ENCODE results near the gene XRCC1.

XRCC1 gene

DNA sequence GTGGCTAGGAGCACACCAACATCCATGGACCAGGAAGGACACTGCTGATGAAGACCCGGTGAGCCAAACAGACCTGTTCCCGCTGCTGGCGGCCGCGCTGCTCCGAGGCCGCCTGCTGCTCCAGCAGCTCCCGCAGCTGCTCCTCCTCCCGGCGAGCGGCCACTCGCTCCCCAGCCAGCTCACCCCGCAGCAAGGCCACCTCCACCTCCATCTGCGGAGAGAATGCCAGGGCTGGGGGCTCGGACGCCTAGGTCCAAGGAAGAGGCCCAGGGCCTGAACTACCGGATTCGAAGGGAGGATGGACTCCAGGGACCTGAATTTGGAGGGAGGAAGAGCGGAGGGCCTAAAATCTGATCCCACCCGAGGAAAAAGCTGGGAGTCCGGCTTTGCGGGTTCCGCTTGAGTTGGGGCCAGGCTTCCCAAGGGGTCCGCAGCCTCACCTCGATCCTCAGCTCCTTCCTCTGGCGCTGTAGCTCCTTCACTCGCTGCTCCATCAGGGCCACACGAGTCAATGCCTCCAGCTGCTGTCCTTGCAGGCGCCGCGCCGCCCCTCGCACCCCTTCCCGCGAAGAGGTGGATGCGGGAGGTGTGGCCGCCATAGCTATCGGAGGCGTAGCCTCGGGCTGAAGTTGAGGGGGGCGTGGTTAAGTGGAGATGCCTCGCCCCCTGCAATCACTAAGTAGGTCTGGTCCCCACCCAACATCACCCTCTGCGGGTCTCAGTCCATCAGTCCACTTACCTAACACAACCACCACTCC lies 73.5 kb downstream of the XRCC1 start:
- no peak overlapping the region for H2BK5ac ChIP-seq (ENCODE audit: low read depth, low read length, poor library complexity, severe bottlenecking)
- no peak overlapping the region for H3K9ac ChIP-seq (ENCODE audit: low read length)
- no peak overlapping the region for H2BK12ac ChIP-seq (ENCODE audit: low read length in 2 of 2)
- H2BK15ac ChIP-seq (ENCODE audit: low read depth, poor library complexity, severe bottlenecking) = no peak overlapping the region
- peaks cover 8% of the 10 kb centered on the region for H3K79me1 ChIP-seq (replicated peaks; ENCODE audit: low read length, poor library complexity, severe bottlenecking)
- H3K4ac ChIP-seq (ENCODE audit: low read depth in 1 of 2, low read length in 2 of 2) = peak overlapping the region in 1 of 2 experiments; percentile 17
- no peak overlapping the region for H3K14ac ChIP-seq (ENCODE audit: low read length in 2 of 2)
- H3K36me3 ChIP-seq (ENCODE audit: control insufficient read depth in 1 of 2, insufficient read depth in 2 of 2, low read depth in 1 of 2, low read length in 2 of 2) = peaks cover 15 to 24% of the 10 kb centered on the region in 2 experiments
- peak overlapping the region in 1 of 2 experiments; percentile 24 for H3K18ac ChIP-seq (ENCODE audit: low read depth in 1 of 2, low read length in 2 of 2)
- no peak for DNase-seq
- peaks cover 12% of the 10 kb centered on the region for H3K4me1 ChIP-seq (ENCODE audit: control insufficient read depth, insufficient read depth, low read depth, low read length)
- peak overlapping the region; percentile 25 for H4K91ac ChIP-seq (ENCODE audit: low read length)
- peak overlapping the region in 1 of 2 experiments; percentile 96 for H3K4me3 ChIP-seq (ENCODE audit: insufficient read depth in 1 of 2, low read depth in 1 of 2, low read length in 2 of 2)
- no peak overlapping the region for H3K27ac ChIP-seq (ENCODE audit: low read length, poor library complexity, severe bottlenecking)
- 56% methylated on average over 35 of the region's 43 CpGs for WGBS
- H2AFZ ChIP-seq (ENCODE audit: low read depth, low read length) = no peak overlapping the region
- H3K4me2 ChIP-seq (ENCODE audit: low read length, poor library complexity, severe bottlenecking) = no peak overlapping the region
- no peak overlapping the region for H2BK120ac ChIP-seq (ENCODE audit: low read depth, low read length)
- peak overlapping the region in 1 of 2 experiments; percentile 46 for H3K23ac ChIP-seq (ENCODE audit: low read length in 2 of 2)
- peak overlapping the region; percentile 88 for H4K8ac ChIP-seq (ENCODE audit: low read length)
- H3K9me3 ChIP-seq (ENCODE audit: control insufficient read depth, low read length) = no peaks in the 10 kb centered on the region
- no peaks in the 10 kb centered on the region for H3K27me3 ChIP-seq (ENCODE audit: control insufficient read depth in 1 of 2, insufficient read depth in 1 of 2, low read length in 2 of 2)
- H2AK5ac ChIP-seq (ENCODE audit: low read length, severe bottlenecking) = no peak overlapping the region

DNA sequence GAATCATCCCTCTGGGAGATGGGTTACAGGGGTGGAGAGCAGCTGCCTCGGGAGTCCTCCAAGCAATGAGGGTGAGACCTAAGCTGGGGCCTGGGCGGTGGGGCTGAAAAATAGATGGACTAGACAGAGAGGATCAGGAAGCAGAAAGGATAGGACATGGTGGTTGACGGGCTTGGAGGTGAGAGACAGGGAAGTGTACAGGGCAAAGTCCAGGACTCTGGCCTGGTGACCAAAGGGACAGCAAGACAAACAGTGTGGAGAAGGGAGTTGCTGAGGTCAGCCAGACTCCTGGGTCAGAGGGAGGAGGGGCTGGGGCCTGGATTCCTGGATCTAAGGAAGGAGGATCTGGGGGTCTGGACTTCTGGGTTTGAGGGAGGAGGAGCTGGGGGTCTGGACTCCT lies 76.3 kb downstream of the XRCC1 start:
- Histone ChIP-seq H3K4me2 (ENCODE audit: low read length, poor library complexity, severe bottlenecking) (no peak overlapping the region), H2AK5ac (ENCODE audit: low read length, severe bottlenecking) (no peak overlapping the region), H3K4ac (ENCODE audit: low read depth in 1 of 2, low read length in 2 of 2) (no peak overlapping the region), H3K14ac (ENCODE audit: low read length in 2 of 2) (no peak overlapping the region), H4K91ac (ENCODE audit: low read length) (no peak overlapping the region), H3K4me3 (ENCODE audit: insufficient read depth in 1 of 2, low read depth in 1 of 2, low read length in 2 of 2) (no peak overlapping the region), H3K18ac (ENCODE audit: low read depth in 1 of 2, low read length in 2 of 2) (no peak overlapping the region), H3K27me3 (ENCODE audit: control insufficient read depth in 1 of 2, insufficient read depth in 1 of 2, low read length in 2 of 2) (no peaks in the 10 kb centered on the region), H3K27ac (ENCODE audit: low read length, poor library complexity, severe bottlenecking) (no peak overlapping the region), H3K36me3 (ENCODE audit: control insufficient read depth in 1 of 2, insufficient read depth in 2 of 2, low read depth in 1 of 2, low read length in 2 of 2) (peaks cover 36 to 42% of the 10 kb centered on the region in 2 experiments), H3K4me1 (ENCODE audit: control insufficient read depth, insufficient read depth, low read depth, low read length) (peaks cover 5% of the 10 kb centered on the region), H3K23ac (ENCODE audit: low read length in 2 of 2) (no peak overlapping the region), H3K9ac (ENCODE audit: low read length) (no peak overlapping the region), H4K8ac (ENCODE audit: low read length) (no peak overlapping the region), H2BK15ac (ENCODE audit: low read depth, poor library complexity, severe bottlenecking) (no peak overlapping the region), H2BK5ac (ENCODE audit: low read depth, low read length, poor library complexity, severe bottlenecking) (no peak overlapping the region), H2BK120ac (ENCODE audit: low read depth, low read length) (no peak overlapping the region), H2AFZ (ENCODE audit: low read depth, low read length) (no peak overlapping the region), H3K9me3 (ENCODE audit: control insufficient read depth, low read length) (no peaks in the 10 kb centered on the region), H2BK12ac (ENCODE audit: low read length in 2 of 2) (no peak overlapping the region), H3K79me1 (replicated peaks; ENCODE audit: low read length, poor library complexity, severe bottlenecking) (peaks cover 8% of the 10 kb centered on the region)
- WGBS = 88% methylated on average over 3 of the region's 3 CpGs
- no peak for DNase-seq

DNA sequence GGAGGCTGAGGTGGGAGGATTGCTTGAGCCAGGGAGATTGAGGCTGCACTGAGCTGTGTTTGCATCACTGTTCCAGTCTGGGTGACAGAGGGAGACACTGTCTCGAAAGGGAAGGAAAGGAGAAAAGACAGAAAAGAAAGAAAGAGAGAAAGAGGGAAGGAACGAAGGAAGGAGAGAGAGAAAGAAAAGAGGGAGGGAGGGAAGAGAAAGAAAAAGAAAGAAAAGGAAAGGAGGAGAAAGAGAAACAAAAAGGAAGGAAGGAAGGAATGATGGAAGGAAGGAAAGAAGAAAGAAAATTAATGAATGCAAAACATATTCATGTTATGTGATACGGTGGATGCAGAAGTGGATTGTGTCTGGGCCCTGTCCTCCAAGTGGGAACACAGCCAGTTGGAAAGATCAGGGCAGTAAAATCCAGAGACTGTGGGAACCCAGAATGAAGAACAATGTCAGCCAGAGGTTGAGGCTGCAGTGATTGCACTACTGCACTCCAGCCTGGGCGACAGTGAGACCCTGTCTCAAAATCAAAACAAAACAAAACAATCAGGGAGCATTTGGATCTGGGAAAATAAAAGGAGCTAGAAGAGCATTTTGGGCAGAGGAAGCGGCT lies 77.0 kb downstream of the XRCC1 start:
- no peak overlapping the region for H3K18ac ChIP-seq (ENCODE audit: low read depth in 1 of 2, low read length in 2 of 2)
- H4K8ac ChIP-seq (ENCODE audit: low read length) = no peak overlapping the region
- no peak overlapping the region for H2BK15ac ChIP-seq (ENCODE audit: low read depth, poor library complexity, severe bottlenecking)
- H2AK5ac ChIP-seq (ENCODE audit: low read length, severe bottlenecking) = no peak overlapping the region
- no peak overlapping the region for H3K9ac ChIP-seq (ENCODE audit: low read length)
- no peak overlapping the region for H3K4me2 ChIP-seq (ENCODE audit: low read length, poor library complexity, severe bottlenecking)
- no peak overlapping the region for H3K4ac ChIP-seq (ENCODE audit: low read depth in 1 of 2, low read length in 2 of 2)
- WGBS = 85% methylated on average over 4 of the region's 5 CpGs
- H2BK5ac ChIP-seq (ENCODE audit: low read depth, low read length, poor library complexity, severe bottlenecking) = no peak overlapping the region
- H3K27ac ChIP-seq (ENCODE audit: low read length, poor library complexity, severe bottlenecking) = no peak overlapping the region
- peaks cover 36 to 42% of the 10 kb centered on the region in 2 experiments for H3K36me3 ChIP-seq (ENCODE audit: control insufficient read depth in 1 of 2, insufficient read depth in 2 of 2, low read depth in 1 of 2, low read length in 2 of 2)
- H3K9me3 ChIP-seq (ENCODE audit: control insufficient read depth, low read length) = no peaks in the 10 kb centered on the region
- H4K91ac ChIP-seq (ENCODE audit: low read length) = no peak overlapping the region
- H3K23ac ChIP-seq (ENCODE audit: low read length in 2 of 2) = no peak overlapping the region
- H3K4me3 ChIP-seq (ENCODE audit: insufficient read depth in 1 of 2, low read depth in 1 of 2, low read length in 2 of 2) = no peak overlapping the region
- H3K79me1 ChIP-seq (replicated peaks; ENCODE audit: low read length, poor library complexity, severe bottlenecking) = peaks cover 8% of the 10 kb centered on the region
- H2AFZ ChIP-seq (ENCODE audit: low read depth, low read length) = no peak overlapping the region
- no peak for DNase-seq
- no peak overlapping the region for H2BK120ac ChIP-seq (ENCODE audit: low read depth, low read length)
- no peak overlapping the region for H3K14ac ChIP-seq (ENCODE audit: low read length in 2 of 2)
- no peak overlapping the region for H2BK12ac ChIP-seq (ENCODE audit: low read length in 2 of 2)
- H3K27me3 ChIP-seq (ENCODE audit: control insufficient read depth in 1 of 2, insufficient read depth in 1 of 2, low read length in 2 of 2) = no peaks in the 10 kb centered on the region
- H3K4me1 ChIP-seq (ENCODE audit: control insufficient read depth, insufficient read depth, low read depth, low read length) = peaks cover 5% of the 10 kb centered on the region

DNA sequence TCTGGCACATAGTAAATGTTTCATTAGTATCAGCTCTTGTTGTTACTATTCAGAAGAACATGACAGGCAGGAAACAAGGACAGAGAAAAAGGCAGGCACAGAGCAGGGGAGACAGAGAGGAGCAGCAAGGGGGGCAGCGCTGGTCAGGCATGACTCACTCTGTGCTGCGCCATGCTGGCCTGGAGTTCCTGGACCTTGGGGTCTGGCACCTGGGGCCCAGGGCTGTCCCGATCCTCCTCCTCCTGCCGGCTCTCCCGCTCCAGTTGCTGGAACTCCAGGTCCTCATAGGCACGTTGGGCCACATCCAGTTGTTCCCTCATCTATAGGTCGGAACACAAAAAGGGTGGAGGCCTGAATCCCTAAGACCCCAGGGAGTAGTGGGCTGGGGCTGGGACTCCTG lies 78.4 kb downstream of the XRCC1 start:
- 89% methylated on average over 7 of the region's 7 CpGs for WGBS
- no peak overlapping the region for H3K23ac ChIP-seq (ENCODE audit: low read length in 2 of 2)
- H2AK5ac ChIP-seq (ENCODE audit: low read length, severe bottlenecking) = no peak overlapping the region
- H3K18ac ChIP-seq (ENCODE audit: low read depth in 1 of 2, low read length in 2 of 2) = no peak overlapping the region
- peaks cover 1% of the 10 kb centered on the region for H3K4me1 ChIP-seq (ENCODE audit: control insufficient read depth, insufficient read depth, low read depth, low read length)
- no peaks in the 10 kb centered on the region for H3K9me3 ChIP-seq (ENCODE audit: control insufficient read depth, low read length)
- no peak overlapping the region for H3K4me3 ChIP-seq (ENCODE audit: insufficient read depth in 1 of 2, low read depth in 1 of 2, low read length in 2 of 2)
- no peak for DNase-seq
- no peak overlapping the region for H2BK5ac ChIP-seq (ENCODE audit: low read depth, low read length, poor library complexity, severe bottlenecking)
- no peak overlapping the region for H2BK15ac ChIP-seq (ENCODE audit: low read depth, poor library complexity, severe bottlenecking)
- H2BK12ac ChIP-seq (ENCODE audit: low read length in 2 of 2) = no peak overlapping the region
- H3K79me1 ChIP-seq (replicated peaks; ENCODE audit: low read length, poor library complexity, severe bottlenecking) = peaks cover 6% of the 10 kb centered on the region
- H3K4ac ChIP-seq (ENCODE audit: low read depth in 1 of 2, low read length in 2 of 2) = no peak overlapping the region
- H3K27me3 ChIP-seq (ENCODE audit: control insufficient read depth in 1 of 2, insufficient read depth in 1 of 2, low read length in 2 of 2) = no peaks in the 10 kb centered on the region
- no peak overlapping the region for H3K4me2 ChIP-seq (ENCODE audit: low read length, poor library complexity, severe bottlenecking)
- no peak overlapping the region for H3K9ac ChIP-seq (ENCODE audit: low read length)
- H4K8ac ChIP-seq (ENCODE audit: low read length) = no peak overlapping the region
- no peak overlapping the region for H2BK120ac ChIP-seq (ENCODE audit: low read depth, low read length)
- H3K14ac ChIP-seq (ENCODE audit: low read length in 2 of 2) = no peak overlapping the region
- peaks cover 36 to 41% of the 10 kb centered on the region in 2 experiments for H3K36me3 ChIP-seq (ENCODE audit: control insufficient read depth in 1 of 2, insufficient read depth in 2 of 2, low read depth in 1 of 2, low read length in 2 of 2)
- H4K91ac ChIP-seq (ENCODE audit: low read length) = no peak overlapping the region
- no peak overlapping the region for H2AFZ ChIP-seq (ENCODE audit: low read depth, low read length)
- H3K27ac ChIP-seq (ENCODE audit: low read length, poor library complexity, severe bottlenecking) = no peak overlapping the region
